Endothelial cell of hepatic sinusoid (primary cell): ENCODE results near the gene CHAD.

Experiments
- in situ Hi-C: cut with HindIII; loops from 2 replicates; pipeline ENCODE4 v1.10.0; 2017; ENCODE audit warnings: low sequenced_read_pairs

CHAD gene

GRCh38 chr17:50495217-50495823 is 26.6 kb upstream of the CHAD start:
- in situ Hi-C loops: no loop called here

GRCh38 chr17:50493744-50494143 is 25.1 kb upstream of the CHAD start:
- in situ Hi-C loops: no loop called here

GRCh38 chr17:50492214-50492613 is 23.5 kb upstream of the CHAD start:
- in situ Hi-C loops: no loop called here

- in situ Hi-C loops: no loop called here
Observed at GRCh38 chr17:50491505-50491904, 22.8 kb upstream of the CHAD start.

GRCh38 chr17:50488880-50489279 is 20.2 kb upstream of the CHAD start:
- in situ Hi-C loops: no loop called here

- in situ Hi-C loops: no loop called here
Observed at GRCh38 chr17:50487213-50488096, 18.8 kb upstream of the CHAD start.

GRCh38 chr17:50484386-50485155 is 15.9 kb upstream of the CHAD start:
- in situ Hi-C loops: no loop called here

GRCh38 chr17:50483266-50483665 is 14.6 kb upstream of the CHAD start:
- in situ Hi-C loops: no loop called here

- in situ Hi-C loops: no loop called here
Observed at GRCh38 chr17:50482516-50482915, 13.8 kb upstream of the CHAD start.

- in situ Hi-C loops: no loop called here
Observed at GRCh38 chr17:50482110-50482509, 13.4 kb upstream of the CHAD start.

GRCh38 chr17:50481648-50482047 is 13.0 kb upstream of the CHAD start:
- in situ Hi-C loops: no loop called here

- in situ Hi-C loops: no loop called here
Observed at GRCh38 chr17:50480854-50481490, 12.3 kb upstream of the CHAD start.

- in situ Hi-C loops: no loop called here
Observed at GRCh38 chr17:50480142-50480764, 11.6 kb upstream of the CHAD start.

GRCh38 chr17:50479522-50480141 is 11.0 kb upstream of the CHAD start:
- in situ Hi-C loops: no loop called here

GRCh38 chr17:50478391-50479381 is 10.0 kb upstream of the CHAD start, which contains the start of gene RSAD1:
TSS of gene RSAD1 (plus strand) at chr17:50478860. CDS start at chr17:50478885, 25 bp downstream.
- in situ Hi-C loops: no loop called here

GRCh38 chr17:50477976-50478375 is 9.3 kb upstream of the CHAD start:
- in situ Hi-C loops: no loop called here

- in situ Hi-C loops: no loop called here
Observed at GRCh38 chr17:50476545-50477315, 8.1 kb upstream of the CHAD start.
